ENCODE data around the gene S100Z.
"Not testable (repeated sequence)": the region's sequence is repeated elsewhere in the genome, so short reads cannot be mapped to it uniquely, and the experiment has no call there.

S100Z gene

GRCh38 chr5:76831110-76831452, 18.7 kb upstream of the S100Z start:
- DNase-seq: no peak

GRCh38 chr5:76836181-76836580, 13.6 kb upstream of the S100Z start:
- DNase-seq: no peak

GRCh38 chr5:76836585-76836984, 13.2 kb upstream of the S100Z start:
- DNase-seq: no peak

- no peak for DNase-seq
Observed at GRCh38 chr5:76838481-76839261, 11.1 kb upstream of the S100Z start.

- no peak for DNase-seq
Observed at GRCh38 chr5:76841361-76841760, 8.5 kb upstream of the S100Z start.

GRCh38 chr5:76845890-76846289, 3.9 kb upstream of the S100Z start:
- DNase-seq: no peak

- DNase-seq: no peak
Observed at GRCh38 chr5:76850543-76851145, 830 bp downstream of the S100Z start.

- DNase-seq: no peak
Observed at GRCh38 chr5:76851728-76852369, 2.0 kb downstream of the S100Z start.

GRCh38 chr5:76852772-76853171, 3.0 kb downstream of the S100Z start:
- no peak for DNase-seq

GRCh38 chr5:76853741-76854140, 3.9 kb downstream of the S100Z start:
- DNase-seq: not testable (repeated sequence)

GRCh38 chr5:76854644-76855043, 4.8 kb downstream of the S100Z start:
- DNase-seq: no peak

- DNase-seq: not testable (repeated sequence)
Observed at GRCh38 chr5:76855501-76855900, 5.7 kb downstream of the S100Z start.

- DNase-seq: no peak
Observed at GRCh38 chr5:76855961-76856360, 6.1 kb downstream of the S100Z start.

- not testable (repeated sequence) for DNase-seq
Observed at GRCh38 chr5:76856800-76857199, 7.0 kb downstream of the S100Z start.

- DNase-seq: no peak
Observed at GRCh38 chr5:76859591-76860247, 9.9 kb downstream of the S100Z start.

GRCh38 chr5:76861612-76862011, 11.8 kb downstream of the S100Z start:
- DNase-seq: no peak

- DNase-seq: no peak
Observed at GRCh38 chr5:76863001-76863400, 13.2 kb downstream of the S100Z start.

- DNase-seq: no peak
Observed at GRCh38 chr5:76866503-76866902, 16.7 kb downstream of the S100Z start.

- no peak for DNase-seq
Observed at GRCh38 chr5:76867038-76867437, 17.2 kb downstream of the S100Z start.

- no peak for DNase-seq
Observed at GRCh38 chr5:76867827-76868693, 18.2 kb downstream of the S100Z start.

GRCh38 chr5:76870046-76870445, 20.2 kb downstream of the S100Z start:
- DNase-seq: no peak

GRCh38 chr5:76874088-76874581, 24.3 kb downstream of the S100Z start:
- no peak for DNase-seq

Measured in DMS 273 treated with DMSO at 0.1 percent for 48 hours (cell line).